WERI-Rb-1 (cell line): ENCODE results near the gene APOL1.

ENCODE experiments used
- DNase-seq: peaks from one replicate; pipeline ENCODE4 v3.0.0-alpha.2; 2020
- H3K27ac ChIP-seq: fragments of 250-450 bp; sonication (Bioruptor Pico); 2 replicates; pipeline ENCODE4 v1.5.1; 2020; ENCODE audit warnings: mild to moderate bottlenecking, moderate library complexity
- H3K27me3 ChIP-seq: fragments of 250-450 bp; sonication (Bioruptor Pico); 2 replicates; pipeline ENCODE4 v1.5.1; 2021; ENCODE audit warnings: mild to moderate bottlenecking, low read depth, moderate library complexity; ENCODE audit not compliant: insufficient read depth, severe bottlenecking
- H3K36me3 ChIP-seq: fragments of 250-450 bp; sonication (Bioruptor Pico); 2 replicates; pipeline ENCODE4 v1.5.1; 2020; ENCODE audit warnings: mild to moderate bottlenecking, moderate library complexity
- H3K4me3 ChIP-seq: 2 replicates; pipeline ENCODE4 v1.5.1; 2011; ENCODE audit warnings: low read depth, mild to moderate bottlenecking, control low read depth, low read length
- H3K9me3 ChIP-seq: fragments of 250-450 bp; sonication (Bioruptor Pico); 2 replicates; pipeline ENCODE4 v1.5.1; 2021; ENCODE audit warnings: mild to moderate bottlenecking, moderate library complexity; ENCODE audit not compliant: severe bottlenecking
- CTCF ChIP-seq: IDR thresholded peaks from 2 replicates; pipeline ENCODE4 v1.5.1; 2011; ENCODE audit warnings: low read depth, mild to moderate bottlenecking, control low read depth, inconsistent platforms, low read length

APOL1 gene

GRCh38 chr22:36295247-36295646, 42.3 kb downstream of the APOL1 start:
- no peaks in the 10 kb centered on the region for H3K9me3 ChIP-seq
- no peak overlapping the region for H3K4me3 ChIP-seq
- DNase-seq, result no peak
- no peak overlapping the region for H3K27ac ChIP-seq
- no peaks in the 10 kb centered on the region for H3K27me3 ChIP-seq
- no peak for TF ChIP-seq CTCF
- peaks cover 84% of the 10 kb centered on the region for H3K36me3 ChIP-seq

- no peak for TF ChIP-seq CTCF
These were observed 43.8 kb downstream of the APOL1 start for GRCh38 chr22:36296690-36297089.

GRCh38 chr22:36297568-36297967, 44.6 kb downstream of the APOL1 start:
- no peak for DNase-seq
- Histone ChIP-seq H3K27me3 (no peaks in the 10 kb centered on the region), H3K36me3 (peaks cover 97% of the 10 kb centered on the region), H3K4me3 (no peak overlapping the region), H3K27ac (no peak overlapping the region), H3K9me3 (no peaks in the 10 kb centered on the region)
- no peak for TF ChIP-seq CTCF

More at GRCh38 chr22:36296690-36297089, 43.8 kb downstream of the APOL1 start:
- Histone ChIP-seq H3K36me3 (peaks cover 97% of the 10 kb centered on the region), H3K4me3 (no peak overlapping the region), H3K9me3 (no peaks in the 10 kb centered on the region), H3K27ac (no peak overlapping the region), H3K27me3 (no peaks in the 10 kb centered on the region)
- no peak for DNase-seq

GRCh38 chr22:36298118-36298517, 45.2 kb downstream of the APOL1 start:
- DNase-seq, result peak; percentile 38
- Histone ChIP-seq H3K27me3 (no peaks in the 10 kb centered on the region), H3K9me3 (no peaks in the 10 kb centered on the region), H3K4me3 (no peak overlapping the region), H3K27ac (no peak overlapping the region), H3K36me3 (peaks cover 97% of the 10 kb centered on the region)
- TF ChIP-seq CTCF, result no peak

GRCh38 chr22:36298601-36299000, 45.7 kb downstream of the APOL1 start:
- no peak for TF ChIP-seq CTCF
- Histone ChIP-seq H3K27me3 (no peaks in the 10 kb centered on the region), H3K36me3 (peaks cover 95% of the 10 kb centered on the region), H3K4me3 (no peak overlapping the region), H3K9me3 (no peaks in the 10 kb centered on the region), H3K27ac (no peak overlapping the region)
- DNase-seq, result no peak

GRCh38 chr22:36299295-36299694, 46.4 kb downstream of the APOL1 start:
- peaks cover 94% of the 10 kb centered on the region for H3K36me3 ChIP-seq
- H3K4me3 ChIP-seq, result no peak overlapping the region
- DNase-seq, result no peak
- no peak for TF ChIP-seq CTCF
- H3K27ac ChIP-seq, result no peak overlapping the region
- no peaks in the 10 kb centered on the region for H3K27me3 ChIP-seq
- H3K9me3 ChIP-seq, result no peaks in the 10 kb centered on the region
